Mesenteric fat pad (tissue), 1 donor: ENCODE measurements around the gene PEAK1. TPM values are rescaled to one million over a fixed set of nuclear protein-coding genes. Genes with fewer than 3 reads are reported as not detected.

Experiments used
- DNase-seq: peaks from one replicate; pipeline ENCODE4 v3.0.0-alpha.2; 2020; ENCODE audit warnings: low spot score
- total RNA-seq: library from RNA; stranded (reverse); fragmentation: NEBNext Ultra II Directional; extraction: Animal tissue kit (Norgen Biotek cat#: 25700); gene quantifications from one replicate; pipeline ENCODE4 v1.2.1, GENCODE V29; 2021
- donor health status: DM: yes; HTN: yes; CAD: no.

PEAK1 gene
- total RNA-seq, 1 donor from 2014 or later: 83.4 TPM

GRCh38 chr15:77068633-77069032 lies 351.3 kb downstream of the PEAK1 start:
- DNase-seq: no peak

GRCh38 chr15:77067691-77068367 lies 352.1 kb downstream of the PEAK1 start:
- DNase-seq: no peak

- DNase-seq: no peak
These were observed 352.8 kb downstream of the PEAK1 start for GRCh38 chr15:77066971-77067690.

GRCh38 chr15:77064539-77065308 lies 355.2 kb downstream of the PEAK1 start:
- no peak for DNase-seq

- DNase-seq: no peak
These were observed 355.8 kb downstream of the PEAK1 start for GRCh38 chr15:77064063-77064462.

- no peak for DNase-seq
These were observed 356.7 kb downstream of the PEAK1 start for GRCh38 chr15:77063249-77063648.

- DNase-seq: no peak
These were observed 359.4 kb downstream of the PEAK1 start for GRCh38 chr15:77060546-77060945.

GRCh38 chr15:77059786-77060361 lies 360.0 kb downstream of the PEAK1 start:
- no peak for DNase-seq

GRCh38 chr15:77058468-77058867 lies 361.4 kb downstream of the PEAK1 start:
- no peak for DNase-seq

- DNase-seq: no peak
These were observed 362.2 kb downstream of the PEAK1 start for GRCh38 chr15:77057685-77058084.

- no peak for DNase-seq
These were observed 362.8 kb downstream of the PEAK1 start for GRCh38 chr15:77057072-77057471.

- no peak for DNase-seq
These were observed 366.2 kb downstream of the PEAK1 start for GRCh38 chr15:77053709-77054108.

- DNase-seq: no peak
These were observed 367.3 kb downstream of the PEAK1 start for GRCh38 chr15:77052556-77052955.

Other genes starting within 250 kb of the PEAK1 start
- 20.7 TPM for gene HMG20A, start 784 bp upstream of the PEAK1 start, total RNA-seq
- 1.6 TPM for gene LINGO1, start 212.8 kb upstream of the PEAK1 start, total RNA-seq